PC-9 (cell line): ENCODE measurements around the gene GTF2H2C_2.
"Not testable (repeated sequence)": the region's sequence is repeated elsewhere in the genome, so short reads cannot be mapped to it uniquely, and the experiment has no call there.

Experiments used
- CTCF ChIP-seq: fragments of 200-600 bp; sonication (generic); conservative IDR thresholded peaks from 2 replicates; pipeline ENCODE4 v1.6.1; 2017; ENCODE audit warnings: mixed run types, antibody characterized with exemption, mild to moderate bottlenecking, moderate library complexity
- EZH2 ChIP-seq: fragments of 200-600 bp; sonication (generic); IDR thresholded peaks from 2 replicates; pipeline ENCODE4 v1.8.0; 2017; ENCODE audit warnings: antibody characterized with exemption, low read depth

- TF ChIP-seq CTCF, EZH2: not testable (repeated sequence)
Observed at GRCh38 chr5:70451249-70451984, 36.2 kb downstream of the GTF2H2C_2 start.
